Right lobe of liver (tissue), 6 donors: Measurements from ENCODE around the gene LRRC42. TPM values are rescaled to one million over a fixed set of nuclear protein-coding genes. Genes with fewer than 3 reads are reported as not detected.
"Not testable (repeated sequence)": the region's sequence is repeated elsewhere in the genome, so short reads cannot be mapped to it uniquely, and the experiment has no call there.

Experiments
- ATAC-seq, 4 donors: fragments of 200-7000 bp; cut with Tn5 transposase; one replicate each; pipeline ENCODE4 v1.9.1; 2020; ENCODE audit warnings: mild to moderate bottlenecking in 4 of 4, moderate library complexity in 4 of 4
- DNase-seq, 3 donors: peaks; one replicate each; pipeline ENCODE4 v3.0.0-alpha.2; 2020
- H3K27ac ChIP-seq, 3 donors: fragments of 200-600 bp; one replicate each; pipeline ENCODE4 v1.8.0; 2022
- H3K27me3 ChIP-seq, 2 donors: fragments of 200-600 bp; one replicate each; pipeline ENCODE4 v1.8.0; 2022
- H3K36me3 ChIP-seq, 4 donors: fragments of 200-600 bp; sonication (generic) in 1 of 4; one replicate each; pipeline versions ENCODE4 v1.5.1 to v1.8.0; 2017 to 2022; ENCODE audit warnings: control low read depth in 1 of 4
- H3K4me1 ChIP-seq, 4 donors: fragments of 200-600 bp; sonication (generic) in 1 of 4; one replicate each; pipeline versions ENCODE4 v1.5.1 to v1.8.0; 2017 to 2022; ENCODE audit warnings: control low read depth in 1 of 4
- H3K4me3 ChIP-seq, 3 donors: fragments of 200-600 bp; one replicate each; pipeline ENCODE4 v1.8.0; 2022
- H3K9me3 ChIP-seq, 4 donors: fragments of 200-600 bp; sonication (generic) in 1 of 4; one replicate each; pipeline versions ENCODE4 v1.5.1 to v1.8.0; 2017 to 2022; ENCODE audit warnings: control low read depth in 1 of 4
- CTCF ChIP-seq, 4 donors: fragments of 200-600 bp in 3 of 4; fragments of 450-650 bp in 1 of 4; IDR thresholded peaks; one replicate each; pipeline versions ENCODE4 v1.5.1 to v1.8.0; 2016 to 2022; ENCODE audit warnings: antibody characterized with exemption in 4 of 4, mild to moderate bottlenecking in 2 of 4
- POLR2A ChIP-seq: fragments of 450-650 bp; IDR thresholded peaks from one replicate; pipeline ENCODE4 v1.6.1; 2017; ENCODE audit warnings: antibody characterized with exemption, mild to moderate bottlenecking
- WGBS: methylation state at CpG from one replicate; pipeline ENCODE4 v1.1.6; 2018; ENCODE audit warnings: low coverage, low lambda C conversion rate; ENCODE audit not compliant: insufficient coverage; ENCODE audit errors: missing lambda C conversion rate; 5-methylcytosine and 5-hydroxymethylcytosine counted together
- intact Hi-C, 2 donors: fragments of 100-400 bp; cut with DNase I; formaldehyde crosslinking; loops; one replicate each; pipeline versions ENCODE4 v1.11.2 to v1.14.1; 2022
- total RNA-seq, 6 experiments: library from RNA; depleted of rRNA in 2 of 6; stranded (reverse); fragments of >200 nt in 2 of 6; fragmentation: NEBNext Ultra II Directional in 3 of 6; extraction: Animal tissue kit (Norgen Biotek cat#: 25700) in 3 of 6; gene quantifications; one replicate each; pipeline versions ENCODE4 v1.1.0 to v1.2.4, GENCODE V29; 2016 to 2023
- donor health status: DM: no; HTN: yes; CAD: no.
- donor health status: DM: no; HTN: no; CAD: no.
- donor health status: DM: no; HTN: no; CAD: no.
- donor health status: DM: no; HTN: yes; CAD: no.
- donor health status: DM: no; HTN: yes; CAD: no.

The LRRC42 gene
- total RNA-seq, 6 experiments from 2014 or later = 9.7 to 19.9 (median 14.8) TPM

GRCh38 chr1:53984726-53985125 is 38.6 kb downstream of the LRRC42 start:
- Histone ChIP-seq H3K4me3 (no peak overlapping the region), H3K27me3 (no peaks in the 10 kb centered on the region), H3K27ac (no peak overlapping the region), H3K9me3 (no peaks in the 10 kb centered on the region), H3K4me1 (peaks cover 0 to 19% (median 8%) of the 10 kb centered on the region in 4 donors), H3K36me3 (no peaks in the 10 kb centered on the region)
- TF ChIP-seq CTCF (IDR thresholded peaks at IDR 0.05) (no peak), POLR2A (no peak)
- ATAC-seq = no peak
- DNase-seq = no peak
- intact Hi-C loops = no loop called here

GRCh38 chr1:53986458-53986857 is 40.3 kb downstream of the LRRC42 start:
- intact Hi-C loops = no loop called here
- DNase-seq (no peak), ATAC-seq (no peak)
- no peaks in the 10 kb centered on the region for H3K9me3 ChIP-seq
- no peaks in the 10 kb centered on the region for H3K36me3 ChIP-seq
- peaks cover 0 to 11% (median 6%) of the 10 kb centered on the region in 4 donors for H3K4me1 ChIP-seq
- no peak overlapping the region for H3K27ac ChIP-seq
- 94% methylated on average over 2 of the region's 3 CpGs for WGBS
- H3K4me3 ChIP-seq = no peak overlapping the region
- no peaks in the 10 kb centered on the region for H3K27me3 ChIP-seq
- TF ChIP-seq CTCF (IDR thresholded peaks at IDR 0.05) = no peak
- no peak for TF ChIP-seq POLR2A

- TF ChIP-seq CTCF (IDR thresholded peaks at IDR 0.05) = no peak
- no peak for TF ChIP-seq POLR2A
- peaks cover 0 to 6% (median 0%) of the 10 kb centered on the region in 4 donors for H3K4me1 ChIP-seq
- H3K9me3 ChIP-seq = no peaks in the 10 kb centered on the region
- no peaks in the 10 kb centered on the region for H3K36me3 ChIP-seq
- no peak for ATAC-seq
- intact Hi-C loops = no loop called here
- no peak overlapping the region for H3K4me3 ChIP-seq
- 84% methylated on average over 2 of the region's 2 CpGs for WGBS
- H3K27me3 ChIP-seq = no peaks in the 10 kb centered on the region
- no peak overlapping the region for H3K27ac ChIP-seq
- no peak for DNase-seq
Observed at GRCh38 chr1:53987880-53988279, 41.7 kb downstream of the LRRC42 start.

- Histone ChIP-seq H3K36me3 (no peaks in the 10 kb centered on the region), H3K27me3 (no peaks in the 10 kb centered on the region), H3K9me3 (no peaks in the 10 kb centered on the region), H3K4me3 (no peak overlapping the region), H3K27ac (no peak overlapping the region), H3K4me1 (no peaks in the 10 kb centered on the region)
- TF ChIP-seq POLR2A (no peak), CTCF (IDR thresholded peaks at IDR 0.05) (peak; percentile 17 to 41 (median 26))
- WGBS = no CpG with 5 or more reads among the region's 4 CpGs
- no peak for DNase-seq
- intact Hi-C loops = no loop called here
- peak; percentile 53 to 79 (median 61) for ATAC-seq
Observed at GRCh38 chr1:53992085-53992874, 46.1 kb downstream of the LRRC42 start.

- ATAC-seq, H3K27me3 ChIP-seq, H3K4me3 ChIP-seq, H3K4me1 ChIP-seq, H3K36me3 ChIP-seq, DNase-seq, intact Hi-C loops, H3K9me3 ChIP-seq, H3K27ac ChIP-seq: not testable (repeated sequence)
- 86% methylated on average over 2 of the region's 2 CpGs for WGBS
Observed at GRCh38 chr1:53994516-53994915, 48.4 kb downstream of the LRRC42 start.
